ENCODE measurements around the gene TRAF1.

TRAF1 gene

DNA sequence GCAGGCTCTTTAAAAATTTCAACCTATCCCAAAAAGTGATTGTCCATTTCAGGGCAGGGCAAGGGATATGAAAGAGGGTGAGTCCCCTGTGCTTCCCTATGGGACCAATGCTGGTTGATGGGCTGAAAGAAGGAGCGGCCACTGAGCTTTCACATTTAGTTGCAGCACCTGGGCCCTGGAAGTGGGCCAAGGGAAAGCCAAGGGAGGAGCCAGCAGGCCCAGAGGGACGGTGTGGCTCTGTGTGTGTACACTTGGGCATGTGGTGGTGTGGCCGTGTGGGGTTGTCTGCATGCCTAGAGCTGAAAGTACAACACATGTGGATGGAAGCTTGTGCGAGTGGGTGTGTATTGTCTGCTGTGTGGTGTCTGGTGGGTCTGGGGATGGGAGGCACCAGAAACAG lies 69.9 kb downstream of the TRAF1 start:
- Histone ChIP-seq H3K27ac (ENCODE audit: low read depth, low read length) (no peak overlapping the region), H3K4me3 (ENCODE audit: low read depth in 1 of 5, low read length in 5 of 5) (no peak overlapping the region), H3K36me3 (ENCODE audit: control insufficient read depth in 5 of 5, insufficient read depth in 5 of 5, low read length in 5 of 5) (peaks cover 3 to 53% (median 41%) of the 10 kb centered on the region in 5 donors), H3K27me3 (ENCODE audit: control insufficient read depth in 5 of 5, insufficient read depth in 4 of 5, low read length in 5 of 5) (no peaks in the 10 kb centered on the region), H3K9me3 (ENCODE audit: control insufficient read depth in 5 of 5, low read length in 5 of 5) (no peaks in the 10 kb centered on the region), H3K4me1 (ENCODE audit: control insufficient read depth in 5 of 5, insufficient read depth in 5 of 5, low read length in 5 of 5) (no peaks in the 10 kb centered on the region), H3K9ac (ENCODE audit: low read length in 5 of 5) (no peak overlapping the region)

DNA sequence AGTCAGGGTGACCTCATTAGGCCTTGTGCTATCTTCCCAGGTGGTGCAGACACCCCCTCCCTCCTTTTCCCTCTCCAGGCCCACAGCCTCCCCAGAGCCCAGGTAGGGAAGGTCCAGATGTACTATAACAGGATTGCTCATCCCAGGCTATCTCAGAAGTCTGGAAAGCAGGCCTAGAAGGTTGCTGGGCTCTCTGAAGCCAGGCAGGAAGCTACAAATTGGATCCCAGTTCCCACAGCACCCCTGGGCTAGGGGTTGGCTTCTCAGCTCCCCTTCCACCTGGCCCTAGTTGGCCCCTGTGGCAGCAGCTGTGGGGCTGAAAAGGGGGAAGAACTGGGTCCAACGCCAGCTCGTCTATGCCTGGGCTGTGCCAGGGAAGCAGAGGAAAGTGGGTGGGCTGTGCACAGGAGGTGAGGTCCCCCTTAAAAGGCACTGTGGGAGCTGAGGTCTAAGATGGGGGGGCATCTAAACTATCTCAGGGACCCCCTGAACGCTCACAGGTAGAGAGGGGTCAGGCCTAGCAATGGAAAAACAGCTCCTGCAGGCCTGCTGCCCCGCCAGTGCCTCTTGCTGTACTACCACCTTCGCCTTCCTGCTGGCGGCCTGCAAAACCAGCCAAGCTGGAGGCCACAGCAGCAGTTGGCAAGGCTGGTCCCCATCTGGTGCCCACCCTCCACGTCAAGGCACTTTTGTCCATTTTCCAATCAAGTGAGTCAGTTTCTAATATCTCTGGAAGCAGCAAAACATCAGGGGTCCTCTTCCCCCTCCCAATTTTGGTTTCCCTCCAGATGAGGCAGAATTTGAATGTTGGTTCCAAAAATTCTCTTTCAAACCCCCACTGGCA lies 70.5 kb downstream of the TRAF1 start:
- H3K36me3 ChIP-seq (ENCODE audit: control insufficient read depth in 5 of 5, insufficient read depth in 5 of 5, low read length in 5 of 5): peaks cover 3 to 53% (median 40%) of the 10 kb centered on the region in 5 donors
- no peak overlapping the region for H3K9ac ChIP-seq (ENCODE audit: low read length in 5 of 5)
- H3K27me3 ChIP-seq (ENCODE audit: control insufficient read depth in 5 of 5, insufficient read depth in 4 of 5, low read length in 5 of 5): no peaks in the 10 kb centered on the region
- H3K27ac ChIP-seq (ENCODE audit: low read depth, low read length): no peak overlapping the region
- no peaks in the 10 kb centered on the region for H3K4me1 ChIP-seq (ENCODE audit: control insufficient read depth in 5 of 5, insufficient read depth in 5 of 5, low read length in 5 of 5)
- no peaks in the 10 kb centered on the region for H3K9me3 ChIP-seq (ENCODE audit: control insufficient read depth in 5 of 5, low read length in 5 of 5)
- H3K4me3 ChIP-seq (ENCODE audit: low read depth in 1 of 5, low read length in 5 of 5): no peak overlapping the region

DNA sequence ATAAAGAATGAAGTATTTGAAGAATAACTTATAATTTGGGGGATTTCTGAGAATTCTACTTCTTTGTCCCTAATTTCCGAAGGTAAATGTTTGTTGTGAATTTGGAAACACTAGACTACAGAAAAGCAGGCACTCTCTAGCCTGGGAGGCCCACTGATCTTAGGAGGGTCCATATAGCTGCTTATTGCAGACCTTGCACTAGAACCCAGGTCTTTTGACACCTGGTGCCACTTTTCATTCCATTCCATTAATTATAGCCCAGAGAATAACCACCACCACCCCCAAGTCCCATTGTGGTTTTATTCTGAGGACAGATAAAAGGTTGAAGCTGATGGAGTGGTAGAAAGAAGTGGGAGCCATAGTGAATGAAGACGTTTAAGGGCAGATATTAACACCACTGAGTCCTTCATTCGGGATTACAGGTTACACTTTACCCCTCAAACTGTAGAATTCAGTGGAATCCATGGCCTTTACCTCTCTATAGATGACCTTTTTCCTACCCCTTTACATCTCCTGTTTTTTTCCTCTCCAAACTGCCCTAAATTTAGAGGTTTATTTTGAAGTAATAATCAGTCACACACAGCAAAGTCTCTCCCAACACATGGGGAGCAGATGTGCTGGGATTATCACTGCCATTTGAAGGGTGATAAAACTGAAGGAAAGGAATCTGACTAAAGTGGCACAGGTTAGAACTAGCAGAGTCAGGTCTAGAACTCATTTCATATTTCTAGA lies 71.8 kb downstream of the TRAF1 start:
- Histone ChIP-seq H3K4me3 (ENCODE audit: low read depth in 1 of 5, low read length in 5 of 5) (no peak overlapping the region), H3K27ac (ENCODE audit: low read depth, low read length) (no peak overlapping the region), H3K4me1 (ENCODE audit: control insufficient read depth in 5 of 5, insufficient read depth in 5 of 5, low read length in 5 of 5) (no peaks in the 10 kb centered on the region), H3K27me3 (ENCODE audit: control insufficient read depth in 5 of 5, insufficient read depth in 4 of 5, low read length in 5 of 5) (no peaks in the 10 kb centered on the region), H3K9ac (ENCODE audit: low read length in 5 of 5) (no peak overlapping the region), H3K36me3 (ENCODE audit: control insufficient read depth in 5 of 5, insufficient read depth in 5 of 5, low read length in 5 of 5) (peaks cover 3 to 44% (median 28%) of the 10 kb centered on the region in 5 donors), H3K9me3 (ENCODE audit: control insufficient read depth in 5 of 5, low read length in 5 of 5) (no peaks in the 10 kb centered on the region)

DNA sequence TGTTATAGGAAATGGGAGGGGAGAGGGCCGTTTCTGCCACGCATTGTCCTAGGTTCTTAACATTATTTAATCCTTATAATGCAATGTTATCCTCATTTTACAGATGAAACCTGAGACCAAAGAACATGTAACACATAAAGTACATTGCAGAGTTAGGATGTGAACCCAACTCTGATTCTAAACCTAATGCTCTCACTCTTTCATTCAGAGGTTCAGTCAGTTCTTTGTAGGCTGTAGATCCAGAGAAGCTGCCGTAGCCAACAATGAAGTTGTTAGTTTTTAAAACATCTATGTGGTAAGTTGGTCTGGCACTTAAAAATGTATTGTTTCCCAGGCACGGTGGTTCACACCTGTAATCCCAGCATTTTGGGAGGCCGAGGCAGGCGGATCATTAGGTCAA lies 73.4 kb downstream of the TRAF1 start:
- Histone ChIP-seq H3K27me3 (ENCODE audit: control insufficient read depth in 5 of 5, insufficient read depth in 4 of 5, low read length in 5 of 5) (no peaks in the 10 kb centered on the region), H3K4me3 (ENCODE audit: low read depth in 1 of 5, low read length in 5 of 5) (no peak overlapping the region), H3K36me3 (ENCODE audit: control insufficient read depth in 5 of 5, insufficient read depth in 5 of 5, low read length in 5 of 5) (peaks cover 3 to 39% (median 21%) of the 10 kb centered on the region in 5 donors), H3K9me3 (ENCODE audit: control insufficient read depth in 5 of 5, low read length in 5 of 5) (no peaks in the 10 kb centered on the region), H3K9ac (ENCODE audit: low read length in 5 of 5) (no peak overlapping the region), H3K27ac (ENCODE audit: low read depth, low read length) (no peak overlapping the region), H3K4me1 (ENCODE audit: control insufficient read depth in 5 of 5, insufficient read depth in 5 of 5, low read length in 5 of 5) (no peaks in the 10 kb centered on the region)
